Activated naive CD8-positive, alpha-beta T cell treated with anti-CD3 and anti-CD28 coated beads for 36 hours (primary cell): ENCODE results near the gene MACROD2. TPM values are rescaled to one million over a fixed set of nuclear protein-coding genes. Genes with fewer than 3 reads are reported as not detected.

Source experiments
- DNase-seq: peaks from one replicate; pipeline ENCODE4 v3.0.0; 2021
- H3K27ac Mint-ChIP-seq: one replicate; pipeline ENCODE4 v1.8.0; 2022; ENCODE audit warnings: mild to moderate bottlenecking, moderate library complexity, mixed read lengths
- H3K27me3 Mint-ChIP-seq: one replicate; pipeline ENCODE4 v1.8.0; 2022; ENCODE audit warnings: mild to moderate bottlenecking, mixed read lengths
- H3K36me3 Mint-ChIP-seq: one replicate; pipeline ENCODE4 v1.8.0; 2021; ENCODE audit warnings: mild to moderate bottlenecking, mixed read lengths
- H3K4me1 Mint-ChIP-seq: one replicate; pipeline ENCODE4 v1.8.0; 2021; ENCODE audit warnings: mixed read lengths
- H3K4me3 Mint-ChIP-seq: one replicate; pipeline ENCODE4 v1.8.0; 2022; ENCODE audit warnings: mild to moderate bottlenecking, moderate library complexity, mixed read lengths
- H3K9me3 Mint-ChIP-seq: one replicate; pipeline ENCODE4 v1.8.0; 2022; ENCODE audit warnings: mixed read lengths
- total RNA-seq, 2 experiments: library from RNA; stranded (reverse); gene quantifications; one replicate each; pipeline ENCODE4 v1.2.3, GENCODE V29; 2021

MACROD2 gene
- total RNA-seq, 2 experiments from 2014 or later = 0.12 to 0.14 TPM

DNA sequence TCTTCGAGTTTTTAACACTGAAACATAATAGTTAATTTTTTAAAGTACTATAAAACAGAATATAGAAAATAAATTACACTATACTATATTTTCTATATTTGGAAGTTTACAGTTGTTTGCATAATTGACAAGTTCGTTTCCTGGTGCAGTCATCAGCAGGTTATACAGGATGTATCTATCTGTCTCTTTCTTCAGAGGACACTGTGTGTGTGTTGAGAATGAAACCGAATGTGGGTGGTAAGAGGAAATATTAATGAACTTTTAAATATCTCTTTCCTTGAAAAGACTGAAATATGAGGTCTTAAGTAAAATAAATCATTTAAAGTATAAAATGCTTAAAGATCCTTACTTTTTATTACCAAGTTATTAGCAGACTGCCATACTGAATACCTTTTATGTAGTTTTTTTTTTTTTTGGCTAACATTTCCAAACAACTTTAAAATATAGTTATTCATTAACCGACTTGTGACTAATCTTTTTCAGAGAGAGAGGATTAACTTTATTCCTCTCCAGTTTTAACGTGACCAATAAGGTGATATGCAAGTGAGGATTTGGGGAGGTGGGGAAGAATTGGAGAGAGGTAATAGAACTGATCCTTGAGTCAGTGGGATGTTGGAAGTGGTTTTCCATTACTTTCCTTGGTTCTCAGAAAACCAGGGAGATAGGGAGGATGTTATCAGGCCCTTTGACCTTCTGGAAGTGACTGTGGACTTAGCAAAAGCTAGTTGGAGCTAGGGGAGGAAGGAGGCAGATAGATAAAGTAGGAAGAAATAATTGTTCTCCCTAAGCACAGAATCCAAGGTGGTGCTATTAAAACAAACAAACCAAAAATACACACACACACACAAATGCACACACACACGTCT lies 722.1 kb downstream of the MACROD2 start:
- no peak for DNase-seq
- peaks cover 2% of the 10 kb centered on the region for H3K9me3 Mint-ChIP-seq
- H3K4me1 Mint-ChIP-seq = no peaks in the 10 kb centered on the region
- no peak overlapping the region for H3K27ac Mint-ChIP-seq
- H3K4me3 Mint-ChIP-seq = no peak overlapping the region
- no peaks in the 10 kb centered on the region for H3K36me3 Mint-ChIP-seq
- H3K27me3 Mint-ChIP-seq = no peaks in the 10 kb centered on the region

DNA sequence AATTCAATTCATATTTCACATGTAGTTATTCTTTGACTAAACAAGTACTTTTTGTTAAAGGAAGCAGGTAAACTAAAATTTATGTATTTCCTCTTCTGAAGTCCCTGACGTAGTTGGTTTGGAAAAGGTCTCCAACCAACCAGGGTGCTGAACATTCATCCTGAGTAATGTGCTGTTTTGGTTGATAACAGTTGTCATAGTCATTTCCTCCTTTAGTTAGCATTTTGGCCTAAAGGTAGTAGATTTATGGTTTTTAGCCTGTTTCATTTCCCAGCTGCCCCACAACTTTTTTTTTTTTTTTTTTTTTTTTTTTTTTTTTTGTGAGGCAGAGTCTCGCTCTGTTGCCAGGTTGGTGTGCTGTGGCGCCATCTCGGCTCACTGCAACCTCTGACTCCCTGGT lies 724.9 kb downstream of the MACROD2 start:
- H3K27me3 Mint-ChIP-seq = no peaks in the 10 kb centered on the region
- no peaks in the 10 kb centered on the region for H3K4me1 Mint-ChIP-seq
- H3K27ac Mint-ChIP-seq = no peak overlapping the region
- H3K4me3 Mint-ChIP-seq = no peak overlapping the region
- peaks cover 2% of the 10 kb centered on the region for H3K9me3 Mint-ChIP-seq
- no peaks in the 10 kb centered on the region for H3K36me3 Mint-ChIP-seq
- DNase-seq = no peak

DNA sequence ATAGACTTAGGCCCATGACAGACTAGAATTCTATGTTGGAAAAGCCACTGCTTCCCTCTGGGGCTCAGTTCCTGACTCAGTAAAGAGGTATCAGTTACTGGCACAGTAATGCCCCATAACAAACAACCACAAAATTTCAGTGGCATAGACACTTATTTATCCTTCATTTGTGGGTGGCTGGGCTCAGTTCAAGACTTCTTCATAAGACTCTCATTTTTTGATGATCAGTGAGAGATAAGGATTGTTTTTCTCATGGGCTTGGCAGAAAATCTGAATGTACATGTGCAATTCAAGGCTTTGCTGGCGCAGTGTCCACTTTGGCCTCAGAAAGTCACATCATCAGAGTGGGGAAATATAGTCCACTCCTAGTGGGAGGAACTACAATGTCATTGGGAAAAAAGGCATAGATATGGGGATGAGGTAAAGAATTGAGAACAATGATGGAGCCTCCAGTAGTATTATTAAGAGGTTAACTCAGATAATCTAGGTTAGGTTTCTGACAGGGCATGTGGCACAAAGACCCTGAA lies 726.7 kb downstream of the MACROD2 start:
- Mint-ChIP-seq H3K27ac (no peak overlapping the region), H3K4me1 (no peaks in the 10 kb centered on the region), H3K9me3 (peaks cover 2% of the 10 kb centered on the region), H3K27me3 (no peaks in the 10 kb centered on the region), H3K4me3 (no peak overlapping the region), H3K36me3 (no peaks in the 10 kb centered on the region)
- DNase-seq = no peak

DNA sequence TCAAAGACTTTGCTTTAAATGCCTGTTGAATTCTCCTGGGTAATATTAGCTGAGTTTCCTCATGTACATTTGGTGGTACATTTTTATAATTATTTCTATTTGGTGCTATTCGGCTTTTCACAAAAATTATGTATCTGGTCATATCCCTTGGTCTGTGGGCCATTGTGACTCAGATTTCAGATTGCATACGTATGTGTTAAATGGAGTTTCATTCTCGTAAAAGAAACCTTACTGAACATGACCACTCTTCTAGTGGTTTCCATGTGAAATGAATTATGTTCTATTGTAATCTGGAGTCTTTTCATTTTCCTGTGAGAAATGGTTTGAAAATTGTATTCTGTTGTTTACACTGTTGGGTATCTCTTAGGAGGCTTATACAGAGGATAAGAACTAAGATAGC lies 728.3 kb downstream of the MACROD2 start:
- no peak for DNase-seq
- no peaks in the 10 kb centered on the region for H3K27me3 Mint-ChIP-seq
- no peaks in the 10 kb centered on the region for H3K36me3 Mint-ChIP-seq
- no peak overlapping the region for H3K4me3 Mint-ChIP-seq
- no peak overlapping the region for H3K27ac Mint-ChIP-seq
- H3K9me3 Mint-ChIP-seq = peaks cover 2% of the 10 kb centered on the region
- no peaks in the 10 kb centered on the region for H3K4me1 Mint-ChIP-seq

DNA sequence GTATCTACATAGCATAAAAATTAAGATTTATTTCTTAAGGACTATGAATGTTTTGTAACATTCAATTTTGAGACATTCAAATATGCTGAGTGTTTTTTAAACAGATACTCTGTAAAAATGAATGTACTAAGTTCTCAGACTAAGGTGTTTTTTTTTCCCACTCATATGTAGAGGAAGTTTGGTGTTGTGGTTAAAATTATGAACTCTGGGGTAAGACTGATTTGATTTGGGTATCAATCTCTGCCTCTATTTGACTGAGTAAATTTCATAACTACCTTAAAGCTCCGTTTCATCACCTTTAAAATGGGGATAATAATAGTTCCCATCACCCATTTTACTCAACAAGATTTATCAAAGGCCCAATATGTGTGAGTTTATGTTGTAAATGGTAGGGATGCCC lies 728.7 kb downstream of the MACROD2 start:
- no peaks in the 10 kb centered on the region for H3K27me3 Mint-ChIP-seq
- no peak overlapping the region for H3K4me3 Mint-ChIP-seq
- H3K9me3 Mint-ChIP-seq = peaks cover 2% of the 10 kb centered on the region
- no peaks in the 10 kb centered on the region for H3K36me3 Mint-ChIP-seq
- no peak for DNase-seq
- H3K27ac Mint-ChIP-seq = no peak overlapping the region
- no peaks in the 10 kb centered on the region for H3K4me1 Mint-ChIP-seq

DNA sequence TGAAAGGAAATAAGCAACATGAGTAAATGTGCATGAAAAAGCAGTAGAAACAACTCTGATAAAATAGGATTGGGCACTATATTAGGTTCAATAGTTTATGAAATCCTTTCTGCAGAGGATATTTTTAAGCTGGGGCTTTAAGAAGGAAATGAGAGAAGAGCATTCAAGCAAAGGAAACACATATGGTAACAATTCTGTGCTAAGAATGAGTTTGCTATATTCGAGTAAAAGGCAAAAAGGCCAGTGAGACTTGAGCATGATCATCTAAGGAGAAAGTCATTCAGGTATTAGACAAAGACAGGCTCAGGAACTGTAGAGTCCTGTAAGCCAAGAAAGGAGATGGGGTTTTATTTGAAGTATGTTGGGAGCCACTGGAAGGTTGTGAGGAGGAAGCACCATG lies 729.2 kb downstream of the MACROD2 start:
- no peak overlapping the region for H3K27ac Mint-ChIP-seq
- DNase-seq = no peak
- H3K27me3 Mint-ChIP-seq = no peaks in the 10 kb centered on the region
- H3K4me3 Mint-ChIP-seq = no peak overlapping the region
- H3K4me1 Mint-ChIP-seq = no peaks in the 10 kb centered on the region
- no peaks in the 10 kb centered on the region for H3K36me3 Mint-ChIP-seq
- H3K9me3 Mint-ChIP-seq = no peaks in the 10 kb centered on the region

DNA sequence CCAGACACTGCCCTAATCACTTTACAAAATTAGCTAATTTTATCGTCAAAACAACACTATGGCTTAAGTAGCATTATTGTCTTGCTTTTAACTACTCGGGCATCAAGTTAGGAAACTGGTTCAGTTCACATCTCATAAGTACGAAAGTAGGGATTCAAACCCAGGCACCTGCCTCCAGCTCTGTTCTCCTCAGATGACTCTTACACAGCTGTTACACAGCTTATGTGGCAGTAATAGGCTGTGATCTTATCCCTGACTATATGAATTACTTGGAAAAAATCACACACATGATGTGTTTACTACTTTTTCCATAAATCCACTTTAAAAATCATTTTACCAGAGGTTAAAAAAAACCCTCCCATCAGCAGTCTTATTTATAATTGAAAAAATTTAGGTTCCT lies 731.3 kb downstream of the MACROD2 start:
- H3K36me3 Mint-ChIP-seq = no peaks in the 10 kb centered on the region
- H3K27ac Mint-ChIP-seq = no peak overlapping the region
- no peak for DNase-seq
- no peaks in the 10 kb centered on the region for H3K4me1 Mint-ChIP-seq
- H3K27me3 Mint-ChIP-seq = no peaks in the 10 kb centered on the region
- H3K9me3 Mint-ChIP-seq = no peaks in the 10 kb centered on the region
- no peak overlapping the region for H3K4me3 Mint-ChIP-seq

DNA sequence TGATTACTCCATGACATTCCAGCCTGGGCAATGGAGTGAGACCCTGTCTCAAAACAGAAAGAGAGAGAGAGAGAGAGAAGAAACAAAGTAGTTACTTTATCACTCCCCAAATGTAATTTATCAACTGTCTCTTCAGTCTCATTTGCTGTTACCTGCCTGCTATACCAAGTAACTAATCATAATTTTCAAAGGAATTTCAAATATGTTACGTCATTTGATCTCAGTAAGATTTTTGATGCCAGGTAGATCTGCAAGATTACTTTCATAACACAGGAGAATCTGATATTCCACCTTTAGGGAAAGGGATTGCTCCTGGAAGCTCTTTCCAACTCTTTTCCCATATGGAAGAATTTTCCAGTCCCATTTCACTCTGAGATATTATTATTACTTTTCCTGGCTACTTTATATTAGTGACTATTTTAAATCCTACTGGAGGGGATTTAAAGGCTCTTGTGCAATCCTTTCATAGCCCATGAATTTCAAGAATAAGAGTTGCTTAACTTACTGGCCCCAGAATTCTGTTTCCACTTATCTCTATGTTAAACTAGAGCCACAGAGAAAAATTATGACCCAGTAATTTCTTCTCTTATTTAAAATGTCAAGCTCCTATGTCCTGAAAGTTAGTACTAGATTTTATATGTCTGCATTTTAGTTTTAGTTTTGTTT lies 732.3 kb downstream of the MACROD2 start:
- Mint-ChIP-seq H3K4me1 (no peaks in the 10 kb centered on the region), H3K36me3 (no peaks in the 10 kb centered on the region), H3K27ac (no peak overlapping the region), H3K4me3 (no peak overlapping the region), H3K9me3 (no peaks in the 10 kb centered on the region), H3K27me3 (no peaks in the 10 kb centered on the region)
- DNase-seq = no peak

DNA sequence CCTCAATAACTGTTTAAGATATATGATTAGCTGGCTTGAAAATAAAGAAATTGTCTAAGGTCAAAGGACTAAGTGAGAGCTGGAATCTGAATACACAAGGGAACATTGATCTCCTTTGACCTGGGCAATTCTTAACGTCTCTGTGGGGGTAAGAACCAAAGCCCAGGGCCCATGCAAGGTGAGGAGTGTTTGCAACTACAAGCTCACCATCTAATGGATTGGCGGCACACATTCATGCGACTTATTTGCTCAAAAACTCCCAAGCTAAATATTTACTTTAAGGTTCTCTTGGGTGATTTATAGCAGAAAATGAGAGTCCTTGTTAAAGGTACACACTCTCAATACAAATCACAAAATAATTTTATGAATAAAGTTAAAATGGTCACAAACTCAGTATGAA lies 734.1 kb downstream of the MACROD2 start:
- H3K36me3 Mint-ChIP-seq = no peaks in the 10 kb centered on the region
- no peak overlapping the region for H3K27ac Mint-ChIP-seq
- H3K4me3 Mint-ChIP-seq = no peak overlapping the region
- no peak for DNase-seq
- H3K9me3 Mint-ChIP-seq = no peaks in the 10 kb centered on the region
- H3K27me3 Mint-ChIP-seq = no peaks in the 10 kb centered on the region
- H3K4me1 Mint-ChIP-seq = no peaks in the 10 kb centered on the region

DNA sequence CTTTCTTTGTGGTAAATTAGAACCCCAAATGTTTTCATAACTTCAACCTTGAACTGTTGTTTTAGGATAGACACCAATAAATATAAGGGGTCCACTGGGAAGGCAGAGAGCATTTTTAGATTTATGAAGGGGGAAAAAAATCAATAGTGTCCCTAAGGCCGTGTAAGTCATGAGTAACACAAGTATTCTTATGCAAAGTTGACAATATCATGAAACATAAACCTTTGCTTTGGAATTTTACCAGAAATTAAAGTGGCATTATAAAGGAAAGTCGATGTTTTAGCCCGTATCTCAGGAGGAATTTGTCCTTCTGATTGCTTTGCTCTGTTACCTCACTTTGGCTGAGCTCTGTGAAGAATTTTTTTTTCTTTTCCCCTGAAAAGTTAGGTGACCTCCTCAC lies 737.0 kb downstream of the MACROD2 start:
- Mint-ChIP-seq H3K27ac (no peak overlapping the region), H3K27me3 (no peaks in the 10 kb centered on the region), H3K4me3 (no peak overlapping the region), H3K9me3 (no peaks in the 10 kb centered on the region), H3K36me3 (no peaks in the 10 kb centered on the region), H3K4me1 (no peaks in the 10 kb centered on the region)
- no peak for DNase-seq

DNA sequence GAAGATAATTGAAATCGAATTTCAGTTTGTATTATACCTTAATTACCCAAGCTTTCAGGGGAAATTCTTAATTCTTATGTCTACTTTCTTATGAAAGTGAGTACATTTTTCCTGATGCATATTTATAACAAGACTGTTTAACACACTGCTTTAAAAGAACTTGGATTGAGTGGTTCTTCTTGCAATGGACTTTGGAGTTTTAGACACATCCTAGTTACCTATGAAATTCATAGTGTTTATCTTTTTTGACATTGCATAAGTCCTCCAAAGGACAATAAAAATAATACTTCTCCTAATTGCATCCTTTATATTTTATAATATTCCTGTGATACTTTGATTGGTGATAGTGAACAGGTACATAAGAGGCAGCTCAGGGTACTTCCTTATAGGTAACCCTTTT lies 737.7 kb downstream of the MACROD2 start:
- no peaks in the 10 kb centered on the region for H3K4me1 Mint-ChIP-seq
- no peak overlapping the region for H3K4me3 Mint-ChIP-seq
- H3K27me3 Mint-ChIP-seq = no peaks in the 10 kb centered on the region
- H3K27ac Mint-ChIP-seq = no peak overlapping the region
- H3K9me3 Mint-ChIP-seq = no peaks in the 10 kb centered on the region
- DNase-seq = no peak
- no peaks in the 10 kb centered on the region for H3K36me3 Mint-ChIP-seq

DNA sequence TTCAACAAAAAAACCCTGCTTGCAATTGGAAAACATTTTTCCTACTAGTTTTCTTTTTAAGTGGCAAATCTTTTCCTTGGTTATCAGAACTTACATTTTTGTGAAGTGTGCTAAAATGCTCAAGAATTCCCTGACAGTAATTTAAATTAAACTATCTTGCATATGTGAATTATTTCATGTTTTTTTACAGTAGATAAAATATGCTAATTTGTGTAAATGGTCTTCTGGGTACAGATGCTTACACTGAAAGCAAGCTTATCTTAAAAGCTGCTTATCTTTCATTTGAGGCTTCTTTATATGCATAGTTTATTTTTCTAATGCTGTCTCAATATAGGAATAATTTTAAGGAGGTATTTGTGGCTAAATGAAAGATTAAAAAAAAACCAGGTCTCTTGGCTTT lies 745.1 kb downstream of the MACROD2 start:
- no peaks in the 10 kb centered on the region for H3K36me3 Mint-ChIP-seq
- H3K9me3 Mint-ChIP-seq = no peaks in the 10 kb centered on the region
- no peaks in the 10 kb centered on the region for H3K4me1 Mint-ChIP-seq
- H3K4me3 Mint-ChIP-seq = no peak overlapping the region
- no peak for DNase-seq
- H3K27me3 Mint-ChIP-seq = no peaks in the 10 kb centered on the region
- no peak overlapping the region for H3K27ac Mint-ChIP-seq

DNA sequence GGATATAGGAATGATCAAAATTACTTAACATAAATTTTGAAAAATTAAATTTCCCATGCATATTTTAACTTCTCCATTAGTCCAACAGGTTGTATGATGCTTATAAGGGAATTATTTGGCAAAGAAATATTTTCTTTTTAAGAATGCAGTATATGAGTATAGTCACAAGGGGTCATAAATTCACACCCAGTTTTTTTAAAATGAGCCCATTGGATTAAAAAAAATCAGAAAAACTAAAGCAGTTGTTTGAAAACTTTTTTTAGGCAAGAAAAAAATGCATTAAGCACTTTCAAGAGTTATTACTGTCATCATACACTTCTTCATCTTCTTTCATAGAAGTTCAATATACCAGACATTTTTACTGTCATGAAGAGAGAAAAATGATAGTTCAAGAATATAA lies 746.3 kb downstream of the MACROD2 start:
- H3K36me3 Mint-ChIP-seq = no peaks in the 10 kb centered on the region

DNA sequence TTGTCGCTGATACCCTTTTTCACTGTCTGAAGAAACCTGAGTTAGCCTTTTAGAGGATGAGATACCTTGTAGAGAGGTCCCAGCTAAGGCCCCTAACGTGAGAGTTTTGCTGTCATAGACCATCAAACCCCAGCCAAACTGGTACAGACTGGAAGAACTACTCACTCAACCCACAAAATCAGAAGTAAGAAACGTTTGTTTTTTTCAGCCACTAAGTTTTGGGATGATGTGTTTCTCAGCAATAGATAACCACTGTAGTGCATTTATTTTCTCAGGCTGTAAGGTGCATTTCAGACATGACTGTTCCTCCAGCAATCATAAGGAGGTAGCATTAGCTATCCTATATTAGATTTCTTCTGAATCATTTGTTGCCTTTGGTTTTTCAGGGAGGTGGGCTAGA lies 749.4 kb downstream of the MACROD2 start:
- H3K9me3 Mint-ChIP-seq = no peaks in the 10 kb centered on the region
- no peaks in the 10 kb centered on the region for H3K27me3 Mint-ChIP-seq
- DNase-seq = no peak
- H3K36me3 Mint-ChIP-seq = no peaks in the 10 kb centered on the region
- H3K4me1 Mint-ChIP-seq = no peaks in the 10 kb centered on the region
- no peak overlapping the region for H3K27ac Mint-ChIP-seq
- no peak overlapping the region for H3K4me3 Mint-ChIP-seq

More for the DNA sequence above, 746.3 kb downstream of the MACROD2 start:
- DNase-seq = no peak
- Mint-ChIP-seq H3K9me3 (no peaks in the 10 kb centered on the region), H3K27me3 (no peaks in the 10 kb centered on the region), H3K27ac (no peak overlapping the region), H3K4me3 (no peak overlapping the region), H3K4me1 (no peaks in the 10 kb centered on the region)

DNA sequence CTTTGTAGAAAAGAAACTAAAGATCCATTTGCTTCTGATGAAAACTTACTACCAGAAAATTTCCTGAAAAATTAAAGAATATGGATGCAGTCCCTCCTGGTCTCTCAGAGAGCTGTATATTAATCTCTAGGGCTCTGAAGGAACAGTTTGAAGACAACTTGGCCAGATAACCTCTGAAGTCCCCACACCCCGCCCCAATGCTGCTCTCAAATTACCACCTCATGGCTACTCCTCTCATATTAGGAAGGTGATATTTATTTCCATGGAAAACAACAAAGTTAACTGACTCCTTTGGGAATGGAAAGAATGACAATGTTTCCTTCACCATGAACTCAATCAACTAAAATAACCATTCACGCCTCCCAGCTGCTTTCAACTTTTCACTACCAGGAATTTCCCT lies 750.5 kb downstream of the MACROD2 start:
- H3K27ac Mint-ChIP-seq = no peak overlapping the region
- H3K27me3 Mint-ChIP-seq = no peaks in the 10 kb centered on the region
- no peaks in the 10 kb centered on the region for H3K9me3 Mint-ChIP-seq
- no peaks in the 10 kb centered on the region for H3K36me3 Mint-ChIP-seq
- H3K4me1 Mint-ChIP-seq = no peaks in the 10 kb centered on the region
- DNase-seq = no peak
- H3K4me3 Mint-ChIP-seq = no peak overlapping the region

DNA sequence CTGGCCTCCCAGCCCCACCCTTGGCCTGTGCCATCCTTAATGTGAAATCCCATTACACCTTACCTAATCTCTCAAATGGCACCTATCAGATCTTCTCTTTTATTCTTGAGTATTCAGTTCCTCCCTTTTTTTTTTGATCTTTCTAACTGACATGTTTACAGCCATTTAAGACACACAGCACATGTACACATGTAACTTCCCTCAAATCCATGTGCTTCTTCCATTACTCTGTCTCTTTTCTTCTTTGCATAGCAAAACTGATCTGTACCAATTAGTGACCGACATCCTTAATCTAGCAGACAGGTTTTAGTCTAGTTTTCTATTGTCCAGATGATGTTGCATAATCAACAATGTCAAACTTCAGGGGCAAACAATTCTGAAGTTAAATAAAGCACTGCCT lies 755.9 kb downstream of the MACROD2 start:
- no peaks in the 10 kb centered on the region for H3K9me3 Mint-ChIP-seq
- H3K4me3 Mint-ChIP-seq = no peak overlapping the region
- no peaks in the 10 kb centered on the region for H3K36me3 Mint-ChIP-seq
- no peak overlapping the region for H3K27ac Mint-ChIP-seq
- H3K27me3 Mint-ChIP-seq = no peaks in the 10 kb centered on the region
- no peak for DNase-seq
- no peaks in the 10 kb centered on the region for H3K4me1 Mint-ChIP-seq
